ENCODE results near the gene ADAM15. TPM values are rescaled to one million over a fixed set of nuclear protein-coding genes. Genes with fewer than 3 reads are reported as not detected.
A peak's percentile ranks its signal among the peaks of the same experiment; 100 is the strongest.

The ADAM15 gene
- total RNA-seq, 1 donor from 2014 or later, result 68.3 TPM

DNA sequence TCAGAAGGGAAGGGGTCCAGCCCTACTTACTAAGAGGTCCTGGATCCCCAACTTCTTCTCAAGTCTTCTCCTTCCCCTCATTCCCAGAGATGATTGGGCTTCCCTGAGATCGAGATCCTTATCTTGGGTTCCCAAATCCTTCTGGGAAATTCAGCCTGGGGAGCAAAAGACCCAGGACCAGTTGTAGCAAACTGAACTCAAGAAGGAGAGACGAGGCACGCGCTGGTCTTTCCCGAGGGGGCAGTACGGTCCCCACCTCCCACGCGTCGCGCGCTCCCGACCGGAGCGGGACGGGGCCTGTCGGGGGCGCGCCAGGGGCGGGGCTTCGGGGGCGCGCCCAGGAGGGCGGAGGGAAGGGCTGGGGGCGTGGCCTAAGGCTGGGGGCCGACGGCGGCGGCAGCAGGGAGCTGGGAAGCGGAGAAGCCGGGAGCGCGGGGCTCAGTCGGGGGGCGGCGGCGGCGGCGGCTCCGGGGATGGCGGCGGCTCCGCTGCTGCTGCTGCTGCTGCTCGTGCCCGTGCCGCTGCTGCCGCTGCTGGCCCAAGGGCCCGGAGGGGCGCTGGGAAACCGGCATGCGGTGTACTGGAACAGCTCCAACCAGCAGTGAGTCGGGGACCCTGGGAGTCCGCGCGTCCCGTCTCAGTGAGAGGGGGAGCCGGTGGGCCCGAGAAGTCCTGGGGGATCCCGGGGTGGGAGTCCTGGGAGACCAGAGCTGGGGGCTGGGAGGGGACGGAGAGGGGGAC is 27.5 kb downstream of the ADAM15 start, which contains the start of gene EFNA3:
Gene EFNA3 (plus strand): TSS at position 369 of the 741 bp plus-strand sequence. CDS start 105 bp downstream, at position 474.
- H3K4me1 Mint-ChIP-seq (ENCODE audit: low read depth, unreplicated experiment), result peaks cover 11% of the 10 kb centered on the region
- H3K27ac ChIP-seq (ENCODE audit: low read depth, low read length), result no peak within 1 kb of the TSS
- no peaks in the 10 kb centered on the region for H3K79me2 ChIP-seq (ENCODE audit: insufficient read depth, low read length)
- FAIRE-seq (no peak), DNase-seq (ENCODE audit: low read depth) (peak; percentile 10)
- H3K27ac Mint-ChIP-seq (ENCODE audit: unreplicated experiment), result peak within 1 kb of the TSS; percentile 55
- peaks cover 16% of the 10 kb centered on the region for H3K4me1 ChIP-seq (ENCODE audit: insufficient read depth, low read length)
- no peaks in the 10 kb centered on the region for H3K9me3 Mint-ChIP-seq (ENCODE audit: unreplicated experiment)
- H3K9ac ChIP-seq (ENCODE audit: low read length), result no peak within 1 kb of the TSS
- peak within 1 kb of the TSS; percentile 88 for H3K4me3 Mint-ChIP-seq (ENCODE audit: unreplicated experiment)
- H3K36me3 Mint-ChIP-seq (ENCODE audit: low read depth, unreplicated experiment), result peaks cover 2% of the 10 kb centered on the region
- peak within 1 kb of the TSS; percentile 77 for H3K4me2 ChIP-seq (ENCODE audit: low read length)
- peaks cover 13% of the 10 kb centered on the region for H4K20me1 ChIP-seq (ENCODE audit: insufficient read depth, low read length)
- TF ChIP-seq EZH2 (IDR thresholded peaks at IDR 0.05; ENCODE audit: insufficient read depth, low read length), result no peak
- TF ChIP-seq, protein P1, sequence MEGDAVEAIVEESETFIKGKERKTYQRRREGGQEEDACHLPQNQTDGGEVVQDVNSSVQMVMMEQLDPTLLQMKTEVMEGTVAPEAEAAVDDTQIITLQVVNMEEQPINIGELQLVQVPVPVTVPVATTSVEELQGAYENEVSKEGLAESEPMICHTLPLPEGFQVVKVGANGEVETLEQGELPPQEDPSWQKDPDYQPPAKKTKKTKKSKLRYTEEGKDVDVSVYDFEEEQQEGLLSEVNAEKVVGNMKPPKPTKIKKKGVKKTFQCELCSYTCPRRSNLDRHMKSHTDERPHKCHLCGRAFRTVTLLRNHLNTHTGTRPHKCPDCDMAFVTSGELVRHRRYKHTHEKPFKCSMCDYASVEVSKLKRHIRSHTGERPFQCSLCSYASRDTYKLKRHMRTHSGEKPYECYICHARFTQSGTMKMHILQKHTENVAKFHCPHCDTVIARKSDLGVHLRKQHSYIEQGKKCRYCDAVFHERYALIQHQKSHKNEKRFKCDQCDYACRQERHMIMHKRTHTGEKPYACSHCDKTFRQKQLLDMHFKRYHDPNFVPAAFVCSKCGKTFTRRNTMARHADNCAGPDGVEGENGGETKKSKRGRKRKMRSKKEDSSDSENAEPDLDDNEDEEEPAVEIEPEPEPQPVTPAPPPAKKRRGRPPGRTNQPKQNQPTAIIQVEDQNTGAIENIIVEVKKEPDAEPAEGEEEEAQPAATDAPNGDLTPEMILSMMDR (IDR thresholded peaks at IDR 0.05; ENCODE audit: insufficient read depth, low read depth, low read length), result no peak
- no peaks in the 10 kb centered on the region for H3K9me3 ChIP-seq (ENCODE audit: insufficient read depth, low read depth, low read length)
- H2AFZ ChIP-seq (ENCODE audit: low read depth, low read length), result no peak within 1 kb of the TSS
- H3K4me3 ChIP-seq (ENCODE audit: insufficient read depth, low read depth, low read length), result peak within 1 kb of the TSS; percentile 17
- H3K27me3 ChIP-seq (ENCODE audit: insufficient read depth, low read length), result peaks cover 51% of the 10 kb centered on the region
- peaks cover 42% of the 10 kb centered on the region for H3K27me3 Mint-ChIP-seq (ENCODE audit: low read depth, unreplicated experiment)
- no peaks in the 10 kb centered on the region for H3K36me3 ChIP-seq (ENCODE audit: insufficient read depth, low read length)

DNA sequence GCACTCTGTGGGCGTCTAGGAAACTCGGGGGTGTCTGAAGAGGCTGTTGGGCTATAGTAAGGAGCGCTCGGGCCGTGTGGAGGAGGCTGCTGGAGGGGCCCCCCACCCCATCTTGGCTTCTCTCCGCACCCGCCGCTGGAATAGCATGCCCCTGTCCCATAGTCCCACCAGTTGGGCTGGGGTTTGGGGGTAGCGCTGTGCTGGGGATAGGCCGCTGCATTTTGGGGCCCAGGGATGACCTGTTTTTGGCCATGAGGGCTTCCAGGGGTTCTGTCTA is 28.0 kb downstream of the ADAM15 start:
- Mint-ChIP-seq H3K4me3 (ENCODE audit: unreplicated experiment) (peak overlapping the region; percentile 88), H3K36me3 (ENCODE audit: low read depth, unreplicated experiment) (peaks cover 4% of the 10 kb centered on the region), H3K27me3 (ENCODE audit: low read depth, unreplicated experiment) (peaks cover 48% of the 10 kb centered on the region), H3K4me1 (ENCODE audit: low read depth, unreplicated experiment) (peaks cover 11% of the 10 kb centered on the region), H3K9me3 (ENCODE audit: unreplicated experiment) (no peaks in the 10 kb centered on the region), H3K27ac (ENCODE audit: unreplicated experiment) (peak overlapping the region; percentile 55)
- H3K4me2 ChIP-seq (ENCODE audit: low read length), result peak overlapping the region; percentile 77
- no peak overlapping the region for H3K4me3 ChIP-seq (ENCODE audit: insufficient read depth, low read depth, low read length)
- DNase-seq (ENCODE audit: low read depth) (no peak), FAIRE-seq (no peak)
- no peak overlapping the region for H2AFZ ChIP-seq (ENCODE audit: low read depth, low read length)
- H3K79me2 ChIP-seq (ENCODE audit: insufficient read depth, low read length), result no peaks in the 10 kb centered on the region
- no peak overlapping the region for H3K9ac ChIP-seq (ENCODE audit: low read length)
- no peaks in the 10 kb centered on the region for H3K9me3 ChIP-seq (ENCODE audit: insufficient read depth, low read depth, low read length)
- H3K36me3 ChIP-seq (ENCODE audit: insufficient read depth, low read length), result no peaks in the 10 kb centered on the region
- peaks cover 51% of the 10 kb centered on the region for H3K27me3 ChIP-seq (ENCODE audit: insufficient read depth, low read length)
- no peak overlapping the region for H3K27ac ChIP-seq (ENCODE audit: low read depth, low read length)
- TF ChIP-seq EZH2 (IDR thresholded peaks at IDR 0.05; ENCODE audit: insufficient read depth, low read length), result peak; percentile 68
- TF ChIP-seq, protein P1 (IDR thresholded peaks at IDR 0.05; ENCODE audit: insufficient read depth, low read depth, low read length), result no peak
- H3K4me1 ChIP-seq (ENCODE audit: insufficient read depth, low read length), result peaks cover 17% of the 10 kb centered on the region
- peaks cover 13% of the 10 kb centered on the region for H4K20me1 ChIP-seq (ENCODE audit: insufficient read depth, low read length)

Measured in astrocyte (in vitro differentiated cells and primary cell).